ENCODE measurements around the gene FLT4.

- no peak for TF ChIP-seq CTCF (IDR thresholded peaks at IDR 0.05; ENCODE audit: low read depth, low read length, missing input control)
- TF ChIP-seq TAF1 (conservative IDR thresholded peaks at IDR 0.05), result no peak
- TF ChIP-seq RXRA (IDR thresholded peaks at IDR 0.05), result no peak
- TF ChIP-seq JUND (IDR thresholded peaks at IDR 0.05), result no peak
These were observed 47.6 kb downstream of the FLT4 start for GRCh38 chr5:180601591-180602480.

Data from liver (tissue), 3 donors.